ENCODE results near the gene LPA. TPM values are rescaled to one million over a fixed set of nuclear protein-coding genes. Genes with fewer than 3 reads are reported as not detected.

LPA gene
- total RNA-seq, 2 experiments from 2014 or later = not detected

DNA sequence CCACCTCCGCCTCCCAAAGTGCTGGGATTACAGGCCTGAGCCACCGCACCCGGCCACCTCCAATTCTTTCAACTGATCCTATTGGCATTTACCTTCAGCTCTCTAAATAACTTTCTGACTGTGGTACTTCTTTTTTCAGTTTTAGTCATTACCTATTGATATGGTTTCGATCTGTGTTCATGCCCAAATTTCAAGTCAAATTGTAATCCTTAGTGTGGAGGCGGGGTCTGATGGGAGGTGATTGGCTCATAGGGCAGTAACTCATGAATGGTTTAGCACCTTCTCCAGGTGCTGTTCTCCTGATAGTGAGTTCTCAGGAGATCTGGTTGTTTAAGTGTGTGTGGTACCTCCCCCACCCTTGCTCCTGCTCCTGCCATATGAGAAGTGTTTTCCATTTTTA is 140.9 kb downstream of the LPA start:
- Mint-ChIP-seq H3K4me3 (peak overlapping the region; percentile 11), H3K36me3 (ENCODE audit: low read depth) (no peaks in the 10 kb centered on the region), H3K27me3 (peaks cover 11% of the 10 kb centered on the region), H3K9me3 (no peaks in the 10 kb centered on the region), H3K4me1 (ENCODE audit: low read depth) (peaks cover 33% of the 10 kb centered on the region), H3K27ac (no peak overlapping the region)
- no peak overlapping the region for H3K27ac ChIP-seq (ENCODE audit: low read depth in 1 of 2, low read length in 2 of 2)
- H3K27me3 ChIP-seq (ENCODE audit: control insufficient read depth in 1 of 2, insufficient read depth in 2 of 2, low read length in 2 of 2) = no peaks in the 10 kb centered on the region
- no peak overlapping the region for H3K4me3 ChIP-seq (ENCODE audit: low read length)
- no peak for ATAC-seq (ENCODE audit: poor library complexity)
- no peaks in the 10 kb centered on the region for H3K9me3 ChIP-seq (ENCODE audit: control insufficient read depth in 1 of 2, insufficient read depth in 1 of 2, low read length in 2 of 2)
- intact Hi-C loops (cut with DNase I, micrococcal nuclease) = loop anchor here (5.0 to 10.0 kb wide), 6 partner anchors 61 to 849 kb away; partner anchors contain the start of genes IGF2R (in 1 of the 2), MAP3K4 (in 1 of the 2) and SOD2 (in 1 of the 2)
- CTCF ChIA-PET = no interaction called here
- POLR2A ChIA-PET = no interaction called here
- H3K36me3 ChIP-seq (ENCODE audit: insufficient read depth, low read length) = no peaks in the 10 kb centered on the region
- TF ChIP-seq, protein P1, sequence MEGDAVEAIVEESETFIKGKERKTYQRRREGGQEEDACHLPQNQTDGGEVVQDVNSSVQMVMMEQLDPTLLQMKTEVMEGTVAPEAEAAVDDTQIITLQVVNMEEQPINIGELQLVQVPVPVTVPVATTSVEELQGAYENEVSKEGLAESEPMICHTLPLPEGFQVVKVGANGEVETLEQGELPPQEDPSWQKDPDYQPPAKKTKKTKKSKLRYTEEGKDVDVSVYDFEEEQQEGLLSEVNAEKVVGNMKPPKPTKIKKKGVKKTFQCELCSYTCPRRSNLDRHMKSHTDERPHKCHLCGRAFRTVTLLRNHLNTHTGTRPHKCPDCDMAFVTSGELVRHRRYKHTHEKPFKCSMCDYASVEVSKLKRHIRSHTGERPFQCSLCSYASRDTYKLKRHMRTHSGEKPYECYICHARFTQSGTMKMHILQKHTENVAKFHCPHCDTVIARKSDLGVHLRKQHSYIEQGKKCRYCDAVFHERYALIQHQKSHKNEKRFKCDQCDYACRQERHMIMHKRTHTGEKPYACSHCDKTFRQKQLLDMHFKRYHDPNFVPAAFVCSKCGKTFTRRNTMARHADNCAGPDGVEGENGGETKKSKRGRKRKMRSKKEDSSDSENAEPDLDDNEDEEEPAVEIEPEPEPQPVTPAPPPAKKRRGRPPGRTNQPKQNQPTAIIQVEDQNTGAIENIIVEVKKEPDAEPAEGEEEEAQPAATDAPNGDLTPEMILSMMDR (IDR thresholded peaks at IDR 0.05) = no peak
- peaks cover 16% of the 10 kb centered on the region for H3K4me1 ChIP-seq (ENCODE audit: insufficient read depth, low read length)
- no peak for DNase-seq

DNA sequence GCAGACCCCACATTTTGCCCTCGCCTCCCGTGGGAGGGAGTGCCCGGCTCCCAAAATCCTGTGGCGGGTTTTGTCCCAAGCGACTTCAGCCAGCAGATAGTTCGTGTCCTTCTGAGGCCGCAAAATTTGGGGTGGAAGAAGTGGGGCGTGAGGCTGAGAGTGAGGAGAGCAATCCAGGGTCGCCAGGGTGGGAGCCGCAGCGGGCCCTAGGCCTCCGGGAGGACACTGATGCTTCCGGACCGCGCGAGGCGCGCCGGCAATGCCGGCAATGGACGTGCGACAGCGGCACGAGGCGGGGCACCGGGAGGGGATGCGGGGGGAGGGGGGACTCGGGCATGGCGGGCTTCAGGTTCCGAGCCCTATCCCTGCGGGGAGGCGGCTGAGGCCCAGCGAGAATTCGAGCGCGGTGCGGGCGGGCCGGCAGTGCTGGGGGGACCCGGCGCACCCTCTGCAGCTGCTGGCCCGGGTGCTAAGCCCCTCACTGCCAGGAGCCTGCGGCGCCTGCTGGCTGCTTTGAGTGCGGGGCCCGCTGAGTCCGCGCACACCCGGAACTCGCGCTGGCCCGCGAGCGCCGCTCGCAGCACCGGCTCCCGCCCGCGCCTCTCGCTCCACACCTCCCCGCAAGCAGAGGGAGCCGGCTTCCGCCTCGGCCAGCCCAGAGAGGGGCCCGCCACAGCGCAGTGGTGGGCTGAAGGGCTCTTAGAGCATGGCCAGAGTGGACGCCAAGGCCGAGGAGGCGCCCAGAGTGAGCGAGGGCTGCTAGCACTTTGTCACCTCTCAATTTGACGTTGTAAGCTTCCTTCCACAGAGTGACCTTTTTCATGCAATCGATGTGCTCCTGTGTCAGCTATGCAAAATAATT is 143.8 kb downstream of the LPA start:
- peaks cover 34% of the 10 kb centered on the region for H3K4me1 Mint-ChIP-seq (ENCODE audit: low read depth)
- intact Hi-C loops (cut with DNase I, micrococcal nuclease) = loop anchor here (1.0 to 10.0 kb wide), 7 partner anchors 14 to 852 kb away; partner anchors contain the start of genes IGF2R (in 1 of the 2), MAP3K4 (in 1 of the 2) and SOD2 (in 1 of the 2)
- peak overlapping the region; percentile 85 for H3K27ac Mint-ChIP-seq
- ChIA-PET POLR2A (interaction anchor here (0.8 to 1.8 kb wide), 4 partner anchors 9 to 793 kb away, joined by 3 to 8 read pairs (median 4); partner anchors contain the start of gene WTAP), CTCF (interaction anchor here (0.7 to 3.7 kb wide), 9 partner anchors 9 to 58 kb away, joined by 3 to 29 read pairs (median 4); no protein-coding TSS in a partner anchor)
- H3K36me3 Mint-ChIP-seq (ENCODE audit: low read depth) = no peaks in the 10 kb centered on the region
- Histone ChIP-seq H3K36me3 (ENCODE audit: insufficient read depth, low read length) (no peaks in the 10 kb centered on the region), H3K4me1 (ENCODE audit: insufficient read depth, low read length) (peaks cover 16% of the 10 kb centered on the region), H3K9me3 (ENCODE audit: control insufficient read depth in 1 of 2, insufficient read depth in 1 of 2, low read length in 2 of 2) (no peaks in the 10 kb centered on the region), H3K27me3 (ENCODE audit: control insufficient read depth in 1 of 2, insufficient read depth in 2 of 2, low read length in 2 of 2) (no peaks in the 10 kb centered on the region), H3K27ac (ENCODE audit: low read depth in 1 of 2, low read length in 2 of 2) (peak overlapping the region; percentile 39 to 69), H3K4me3 (ENCODE audit: low read length) (peak overlapping the region; percentile 83)
- H3K9me3 Mint-ChIP-seq = no peaks in the 10 kb centered on the region
- TF ChIP-seq, protein P1 (IDR thresholded peaks at IDR 0.05) = peak; percentile 62
- DNase-seq (peak; percentile 32 to 84 (median 67)), ATAC-seq (ENCODE audit: poor library complexity) (peak; percentile 79)
- H3K4me3 Mint-ChIP-seq = peak overlapping the region; percentile 98
- no peaks in the 10 kb centered on the region for H3K27me3 Mint-ChIP-seq

DNA sequence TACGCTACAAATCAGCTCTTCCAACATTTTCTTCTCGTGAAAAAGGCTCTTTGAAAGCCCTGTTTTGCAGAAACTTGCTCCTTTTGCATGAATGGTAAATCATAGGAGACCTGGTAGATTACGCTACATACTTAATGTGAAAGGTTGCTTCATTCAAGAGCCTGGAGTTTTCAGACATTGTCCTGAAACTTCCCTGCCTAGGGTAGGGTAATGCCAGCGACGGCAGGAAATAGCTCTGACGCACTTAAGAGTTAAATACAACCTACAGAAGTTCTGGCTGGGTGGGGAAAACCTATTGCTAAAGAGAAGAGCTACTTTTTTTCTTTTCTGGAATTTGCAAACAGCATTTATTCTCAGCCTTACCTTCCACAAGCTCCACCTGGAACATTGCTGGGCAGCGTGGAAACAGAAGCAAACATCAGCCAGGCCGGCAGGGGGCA is 144.5 kb downstream of the LPA start:
- TF ChIP-seq, protein P1 (IDR thresholded peaks at IDR 0.05) = peak; percentile 98
- Histone ChIP-seq H3K4me3 (ENCODE audit: low read length) (peak overlapping the region; percentile 83), H3K27me3 (ENCODE audit: control insufficient read depth in 1 of 2, insufficient read depth in 2 of 2, low read length in 2 of 2) (no peaks in the 10 kb centered on the region), H3K36me3 (ENCODE audit: insufficient read depth, low read length) (no peaks in the 10 kb centered on the region), H3K9me3 (ENCODE audit: control insufficient read depth in 1 of 2, insufficient read depth in 1 of 2, low read length in 2 of 2) (no peaks in the 10 kb centered on the region), H3K4me1 (ENCODE audit: insufficient read depth, low read length) (peaks cover 16% of the 10 kb centered on the region), H3K27ac (ENCODE audit: low read depth in 1 of 2, low read length in 2 of 2) (peak overlapping the region in 1 of 2 donors; percentile 69)
- Mint-ChIP-seq H3K27me3 (peaks cover under 1% of the 10 kb centered on the region), H3K4me1 (ENCODE audit: low read depth) (peaks cover 34% of the 10 kb centered on the region), H3K4me3 (peak overlapping the region; percentile 98), H3K9me3 (no peaks in the 10 kb centered on the region), H3K27ac (peak overlapping the region; percentile 85), H3K36me3 (ENCODE audit: low read depth) (no peaks in the 10 kb centered on the region)
- peak; percentile 69 for ATAC-seq (ENCODE audit: poor library complexity)
- POLR2A ChIA-PET = interaction anchor here (0.8 to 1.8 kb wide), 3 partner anchors 8 to 793 kb away, joined by 3 to 8 read pairs (median 3); partner anchors contain the start of gene WTAP
- DNase-seq = peak in 5 of 14 experiments; percentile 47 to 86 (median 83)
- intact Hi-C loops (cut with DNase I, micrococcal nuclease) = loop anchor here (1.0 to 10.0 kb wide), 7 partner anchors 15 to 853 kb away; partner anchors contain the start of genes IGF2R (in 1 of the 2), MAP3K4 (in 1 of the 2) and SOD2 (in 1 of the 2)
- CTCF ChIA-PET = interaction anchor here (0.7 to 3.7 kb wide), 7 partner anchors 10 to 57 kb away, joined by 3 to 29 read pairs (median 5); no protein-coding TSS in a partner anchor

Data from CD4-positive, alpha-beta T cell (primary cell).